ENCODE data around the gene AGGF1.

DNA sequence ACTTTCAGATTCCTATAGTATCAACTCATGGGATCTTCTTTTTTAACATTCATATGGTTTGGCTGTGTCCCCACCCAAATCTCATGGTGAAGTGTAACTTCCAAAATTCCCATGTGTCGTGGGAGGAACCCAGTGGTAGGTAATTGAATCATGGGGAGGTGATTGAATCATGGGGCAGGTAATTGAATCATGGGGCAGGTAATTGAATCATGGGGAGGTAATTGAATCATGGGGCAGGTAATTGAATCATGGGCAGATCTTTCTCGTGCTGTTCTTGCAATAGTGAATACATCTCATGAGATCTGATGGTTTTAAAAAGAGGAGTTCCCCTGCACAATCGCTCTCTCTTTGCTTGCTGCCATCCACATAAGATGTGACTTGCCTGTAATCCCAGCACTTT, 21.8 kb upstream of the AGGF1 start:
- TF ChIP-seq, protein P1, sequence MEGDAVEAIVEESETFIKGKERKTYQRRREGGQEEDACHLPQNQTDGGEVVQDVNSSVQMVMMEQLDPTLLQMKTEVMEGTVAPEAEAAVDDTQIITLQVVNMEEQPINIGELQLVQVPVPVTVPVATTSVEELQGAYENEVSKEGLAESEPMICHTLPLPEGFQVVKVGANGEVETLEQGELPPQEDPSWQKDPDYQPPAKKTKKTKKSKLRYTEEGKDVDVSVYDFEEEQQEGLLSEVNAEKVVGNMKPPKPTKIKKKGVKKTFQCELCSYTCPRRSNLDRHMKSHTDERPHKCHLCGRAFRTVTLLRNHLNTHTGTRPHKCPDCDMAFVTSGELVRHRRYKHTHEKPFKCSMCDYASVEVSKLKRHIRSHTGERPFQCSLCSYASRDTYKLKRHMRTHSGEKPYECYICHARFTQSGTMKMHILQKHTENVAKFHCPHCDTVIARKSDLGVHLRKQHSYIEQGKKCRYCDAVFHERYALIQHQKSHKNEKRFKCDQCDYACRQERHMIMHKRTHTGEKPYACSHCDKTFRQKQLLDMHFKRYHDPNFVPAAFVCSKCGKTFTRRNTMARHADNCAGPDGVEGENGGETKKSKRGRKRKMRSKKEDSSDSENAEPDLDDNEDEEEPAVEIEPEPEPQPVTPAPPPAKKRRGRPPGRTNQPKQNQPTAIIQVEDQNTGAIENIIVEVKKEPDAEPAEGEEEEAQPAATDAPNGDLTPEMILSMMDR (IDR thresholded peaks at IDR 0.05 in 8 of 11, conservative IDR thresholded peaks at IDR 0.05 in 3 of 11): no peak
- TF ChIP-seq POLR2A (IDR thresholded peaks at IDR 0.05): no peak
